H1 (cell line): ENCODE results near the gene ALK. TPM values are rescaled to one million over a fixed set of nuclear protein-coding genes. Genes with fewer than 3 reads are reported as not detected.

Experiments used
- CTCF ChIA-PET: fragments of 300-600 bp; sonication (Branson Sonifier 250); formaldehyde crosslinking; loops from one replicate; lab custom pipeline; 2021; ENCODE audit not compliant: partially characterized antibody; lab: Charles Lee
- POLR2A ChIA-PET: fragments of 300-600 bp; sonication (Branson Sonifier 250); formaldehyde crosslinking; loops from one replicate; lab custom pipeline; 2021; ENCODE audit warnings: inconsistent platforms; ENCODE audit not compliant: partially characterized antibody; lab: Charles Lee
- DNase-seq, 2 experiments: peaks; one replicate each; pipeline versions ENCODE4 v3.0.0 to v3.0.0-alpha.2; 2010 to 2022; ENCODE audit warnings: low spot score in 2 of 2, low read depth in 1 of 2, mixed read lengths in 1 of 2
- FAIRE-seq: peaks from 2 replicates; lab custom pipeline; 2011; peaks lifted over from hg19 to GRCh38; lab: Jason Lieb, UNC
- H2AFZ ChIP-seq: 2 replicates; pipeline ENCODE4 v1.8.1; 2012; ENCODE audit warnings: low read length, inconsistent platforms
- H2AK5ac ChIP-seq: 2 replicates; pipeline ENCODE4 v1.6.1; 2013; ENCODE audit warnings: low read depth, low read length
- H2BK120ac ChIP-seq: replicated peaks from 2 replicates; pipeline ENCODE3; 2013; ENCODE audit warnings: low read depth, low read length, inconsistent platforms
- H2BK12ac ChIP-seq: 2 replicates; pipeline ENCODE4 v1.6.1; 2013; ENCODE audit warnings: low read depth, low read length
- H2BK15ac ChIP-seq: 2 replicates; pipeline ENCODE4 v1.6.1; 2013; ENCODE audit warnings: low read length
- H2BK20ac ChIP-seq: 2 replicates; pipeline ENCODE4 v1.6.1; 2013; ENCODE audit warnings: low read length
- H2BK5ac ChIP-seq: 2 replicates; pipeline ENCODE4 v1.6.1; 2013; ENCODE audit warnings: low read depth, low read length
- H3K14ac ChIP-seq: 2 replicates; pipeline ENCODE4 v1.6.1; 2013; ENCODE audit warnings: inconsistent platforms; ENCODE audit not compliant: insufficient read length
- H3K18ac ChIP-seq: 2 replicates; pipeline ENCODE4 v1.6.1; 2013; ENCODE audit warnings: low read length; ENCODE audit errors: extremely low read depth
- H3K23ac ChIP-seq: 2 replicates; pipeline ENCODE4 v1.6.1; 2013; ENCODE audit warnings: inconsistent platforms; ENCODE audit not compliant: insufficient read length
- H3K23me2 ChIP-seq: 2 replicates; pipeline ENCODE4 v1.6.1; 2013; ENCODE audit warnings: low read depth, low read length
- H3K27ac ChIP-seq: 2 replicates; pipeline ENCODE4 v1.6.1; 2011; ENCODE audit warnings: low read depth, low read length, inconsistent platforms
- H3K27me3 ChIP-seq, 4 experiments: replicated peaks in 1 of 4; 1 replicate in 1 of 4; 2 replicates in 3 of 4; pipeline versions ENCODE4 v1.6.1 to v1.8.1; 2011 to 2013; ENCODE audit warnings: low read length in 3 of 4, mild to moderate bottlenecking in 3 of 4, inconsistent platforms in 2 of 4, mixed read lengths in 2 of 4, moderate library complexity in 1 of 4; ENCODE audit not compliant: control insufficient read depth in 3 of 4, insufficient read depth in 3 of 4; ENCODE audit errors: extremely low read depth in 1 of 4
- H3K36me3 ChIP-seq, 4 experiments: 2 replicates each; pipeline versions ENCODE4 v1.6.1 to v1.8.1; 2011 to 2013; ENCODE audit warnings: mild to moderate bottlenecking in 4 of 4, low read length in 3 of 4, moderate library complexity in 2 of 4, control low read depth in 1 of 4, inconsistent platforms in 1 of 4; ENCODE audit not compliant: insufficient read depth in 4 of 4, control insufficient read depth in 2 of 4
- H3K4ac ChIP-seq: replicated peaks from 2 replicates; pipeline ENCODE3; 2013; ENCODE audit warnings: low read length, low read depth, mixed read lengths, inconsistent platforms; ENCODE audit not compliant: insufficient read length
- H3K4me1 ChIP-seq, 4 experiments: replicated peaks in 1 of 4; 1 replicate in 1 of 4; 2 replicates in 3 of 4; pipeline versions ENCODE4 v1.6.1 to v1.8.1; 2011 to 2013; ENCODE audit warnings: low read length in 3 of 4, inconsistent platforms in 2 of 4, mixed read lengths in 1 of 4; ENCODE audit not compliant: insufficient read depth in 4 of 4, control insufficient read depth in 3 of 4
- H3K4me2 ChIP-seq, 2 experiments: 2 replicates each; pipeline versions ENCODE4 v1.6.1 to v1.8.1; 2011 to 2013; ENCODE audit warnings: low read depth in 2 of 2, low read length in 2 of 2, control low read depth in 1 of 2, inconsistent platforms in 1 of 2, mild to moderate bottlenecking in 1 of 2; ENCODE audit not compliant: insufficient read depth in 1 of 2
- H3K4me3 ChIP-seq, 4 experiments: fragments of 200-600, 300-600 bp in 1 of 4; sonication (generic), shearing (Covaris generic), sonication (Bioruptor Twin) in 1 of 4; 2 replicates each; pipeline versions ENCODE4 v1.5.1 to v1.8.1; 2011 to 2016; ENCODE audit warnings: low read length in 4 of 4, low read depth in 3 of 4, control low read depth in 2 of 4, inconsistent platforms in 2 of 4, mild to moderate bottlenecking in 2 of 4, mixed read lengths in 1 of 4, moderate library complexity in 1 of 4; ENCODE audit not compliant: insufficient read depth in 2 of 4; ENCODE audit errors: extremely low read depth in 1 of 4
- H3K56ac ChIP-seq: replicated peaks from 2 replicates; pipeline ENCODE3; 2013; ENCODE audit warnings: low read depth, mild to moderate bottlenecking, mixed read lengths, low read length, inconsistent platforms; ENCODE audit not compliant: insufficient read length
- H3K79me1 ChIP-seq: 2 replicates; pipeline ENCODE4 v1.6.1; 2013; ENCODE audit warnings: low read depth, low read length, control low read depth
- H3K79me2 ChIP-seq, 2 experiments: 2 replicates each; pipeline versions ENCODE4 v1.6.1 to v1.8.1; 2012 to 2013; ENCODE audit warnings: low read length in 2 of 2, mild to moderate bottlenecking in 2 of 2, inconsistent platforms in 1 of 2; ENCODE audit not compliant: insufficient read depth in 2 of 2, control insufficient read depth in 1 of 2
- H3K9ac ChIP-seq, 4 experiments: replicated peaks in 1 of 4; 1 replicate in 1 of 4; 2 replicates in 3 of 4; pipeline versions ENCODE4 v1.6.1 to v1.8.1; 2011 to 2013; ENCODE audit warnings: low read depth in 3 of 4, low read length in 3 of 4, control low read depth in 2 of 4, mild to moderate bottlenecking in 2 of 4, moderate library complexity in 2 of 4, inconsistent platforms in 1 of 4; ENCODE audit errors: extremely low read depth in 1 of 4
- H3K9me3 ChIP-seq, 2 experiments: 2 replicates each; pipeline versions ENCODE4 v1.6.1 to v1.8.1; 2012 to 2013; ENCODE audit warnings: mild to moderate bottlenecking in 2 of 2, moderate library complexity in 2 of 2, control low read depth in 1 of 2, inconsistent platforms in 1 of 2, low read depth in 1 of 2, low read length in 1 of 2, mixed read lengths in 1 of 2; ENCODE audit not compliant: insufficient read depth in 2 of 2
- H4K20me1 ChIP-seq, 2 experiments: replicated peaks in 1 of 2; 2 replicates each; pipeline versions ENCODE3 to v1.8.1; 2011 to 2013; ENCODE audit warnings: inconsistent platforms in 2 of 2, low read length in 2 of 2, mild to moderate bottlenecking in 1 of 2; ENCODE audit not compliant: insufficient read depth in 2 of 2, control insufficient read depth in 1 of 2
- H4K5ac ChIP-seq: 2 replicates; pipeline ENCODE4 v1.6.1; 2013; ENCODE audit warnings: low read length, low read depth, mixed read lengths, inconsistent platforms; ENCODE audit not compliant: insufficient read length
- H4K8ac ChIP-seq: 2 replicates; pipeline ENCODE4 v1.8.0; 2013; ENCODE audit warnings: mild to moderate bottlenecking, moderate library complexity, low read length, inconsistent platforms; ENCODE audit not compliant: insufficient read depth; ENCODE audit errors: extremely low read depth
- H4K91ac ChIP-seq: replicated peaks from 2 replicates; pipeline ENCODE3; 2013; ENCODE audit warnings: low read length, mixed read lengths, inconsistent platforms; ENCODE audit not compliant: insufficient read length
- CHD2 ChIP-seq: IDR thresholded peaks from 2 replicates; pipeline ENCODE4 v1.6.1; 2012; ENCODE audit warnings: low read length, improper control_type of control experiment
- EZH2 ChIP-seq: fragments of 200-600 bp; sonication (generic); IDR thresholded peaks from 2 replicates; pipeline ENCODE4 v1.7.1; 2012; ENCODE audit warnings: low read depth, mild to moderate bottlenecking, moderate library complexity, low read length, inconsistent platforms; ENCODE audit not compliant: severe bottlenecking
- HDAC6 ChIP-seq: IDR thresholded peaks from one replicate; pipeline ENCODE4 v1.7.1; 2012; ENCODE audit warnings: low read depth, mild to moderate bottlenecking, inconsistent platforms, low read length, moderate library complexity
- KDM1A ChIP-seq: fragments of 200-600, 300-600 bp; sonication (generic); IDR thresholded peaks from 2 replicates; pipeline ENCODE4 v1.7.1; 2016; ENCODE audit warnings: mild to moderate bottlenecking, low read length, borderline replicate concordance
- KDM4A ChIP-seq: IDR thresholded peaks from one replicate; pipeline ENCODE4 v1.7.1; 2012; ENCODE audit warnings: low read depth, mild to moderate bottlenecking, moderate library complexity, low read length, inconsistent platforms; ENCODE audit not compliant: severe bottlenecking
- RAD21 ChIP-seq, 2 experiments: IDR thresholded peaks in 1 of 2; conservative IDR thresholded peaks in 1 of 2; 2 replicates each; pipeline ENCODE4 v1.6.1; 2011; ENCODE audit warnings: low read depth in 2 of 2, low read length in 2 of 2, improper control_type of control experiment in 1 of 2, inconsistent platforms in 1 of 2, mild to moderate bottlenecking in 1 of 2, moderate library complexity in 1 of 2
- RNF2 ChIP-seq: fragments of 200-900, 300-1000 bp; sonication (generic); IDR thresholded peaks from 2 replicates; pipeline ENCODE4 v1.7.1; 2016; ENCODE audit warnings: borderline replicate concordance, low read depth, mild to moderate bottlenecking, antibody characterized with exemption, low read length; ENCODE audit not compliant: poor library complexity, severe bottlenecking; ENCODE audit errors: missing control alignments
- RXRA ChIP-seq: IDR thresholded peaks from 2 replicates; pipeline ENCODE4 v1.6.1; 2011; ENCODE audit warnings: low read depth, mild to moderate bottlenecking, low read length, moderate library complexity; ENCODE audit not compliant: insufficient read depth
- SAP30 ChIP-seq: fragments of 300-600 bp; sonication (generic); IDR thresholded peaks from 2 replicates; pipeline ENCODE4 v1.7.1; 2012; ENCODE audit warnings: low read length, moderate library complexity, mild to moderate bottlenecking, inconsistent platforms; ENCODE audit not compliant: insufficient read depth, insufficient replicate concordance
- TCF12 ChIP-seq: IDR thresholded peaks from 2 replicates; pipeline ENCODE4 v1.6.1; 2011; ENCODE audit warnings: low read depth, mild to moderate bottlenecking, low read length
- ZNF274 ChIP-seq: IDR thresholded peaks from 2 replicates; pipeline ENCODE4 v1.7.0; 2012; ENCODE audit warnings: low read length, borderline replicate concordance; ENCODE audit errors: extremely low read depth
- WGBS, 2 experiments: shearing (Covaris generic) in 1 of 2; methylation state at CpG; one replicate each; pipeline versions ENCODE4 v1.1.6 to v1.1.7; 2013 to 2015; ENCODE audit warnings: low lambda C conversion rate in 2 of 2, mixed read lengths in 2 of 2, inconsistent platforms in 1 of 2, low coverage in 1 of 2, missing lambda C conversion rate in 1 of 2; ENCODE audit not compliant: insufficient replicate concordance in 2 of 2, insufficient coverage in 1 of 2, insufficient read length in 1 of 2; ENCODE audit errors: extremely low coverage in 1 of 2, missing lambda C conversion rate in 1 of 2; 5-methylcytosine and 5-hydroxymethylcytosine counted together
- polyA plus RNA-seq, 7 experiments: library from polyadenylated mRNA; depleted of rRNA in 3 of 7; stranded (reverse) in 5 of 7; unstranded in 2 of 7; fragments of >200 nt in 5 of 7; fragments of 200-250 nt in 2 of 7; gene quantifications; 1 replicate in 5 of 7; 2 replicates in 1 of 7; 4 replicates in 1 of 7; pipeline versions ENCODE4 v1.2.1 to v1.2.3, GENCODE V29; 2011 to 2013; ENCODE audit warnings: missing spikeins in 2 of 7, mixed read lengths in 2 of 7
- total RNA-seq: library from RNA; stranded (reverse); fragmentation: NEBNext Ultra II Directional; extraction: Animal tissue kit (Norgen Biotek cat#: 25700); gene quantifications from 2 replicates; pipeline ENCODE4 v1.2.1, GENCODE V29; 2021
- TF ChIP-seq, protein P1 (sequence below): IDR thresholded peaks from 2 replicates; pipeline ENCODE4 v1.6.1; 2012; ENCODE audit warnings: inconsistent platforms

The ALK gene
- total and polyA plus RNA-seq, 2 of the 8 experiments (the other 6 are each of a cell fraction or from before 2014, with no cell fraction given) = 0.02 to 0.09 TPM

- Histone ChIP-seq H4K91ac (no peak overlapping the region), H3K23ac (no peak overlapping the region), H2BK12ac (no peak overlapping the region), H2BK20ac (no peak overlapping the region), H3K4me3 (no peak overlapping the region), H3K27me3 (no peaks in the 10 kb centered on the region), H3K36me3 (no peaks in the 10 kb centered on the region), H2AK5ac (no peak overlapping the region), H3K56ac (no peak overlapping the region), H3K4me2 (no peak overlapping the region), H2BK15ac (no peak overlapping the region), H4K20me1 (no peaks in the 10 kb centered on the region), H3K4me1 (no peaks in the 10 kb centered on the region), H3K14ac (no peak overlapping the region), H3K9me3 (no peaks in the 10 kb centered on the region), H3K79me1 (no peaks in the 10 kb centered on the region), H4K8ac (no peak overlapping the region), H2BK120ac (no peak overlapping the region), H3K27ac (no peak overlapping the region), H3K79me2 (no peaks in the 10 kb centered on the region), H2BK5ac (no peak overlapping the region), H3K9ac (no peak overlapping the region), H3K23me2 (no peaks in the 10 kb centered on the region; the same call in 1 of the 2 replicates), H2AFZ (no peak overlapping the region), H3K18ac (no peak overlapping the region), H4K5ac (no peak overlapping the region), H3K4ac (no peak overlapping the region)
- 90% methylated on average over 3 of the region's 3 CpGs; no CpG with 5 or more reads in 1 of the 2 experiments for WGBS, 2 experiments
- FAIRE-seq (no peak), DNase-seq (no peak)
- CTCF ChIA-PET = interaction anchor here (1.1 to 1.6 kb wide), 2 partner anchors 36 to 234 kb away, joined by 5 to 7 read pairs; no protein-coding TSS in a partner anchor
- POLR2A ChIA-PET = no interaction called here
- TF ChIP-seq KDM4A (no peak), SAP30 (no peak), EZH2 (no peak), TCF12 (no peak), KDM1A (no peak), HDAC6 (no peak), RAD21 (IDR thresholded peaks at IDR 0.05 in 1 of 2, conservative IDR thresholded peaks at IDR 0.05 in 1 of 2; ENCODE audit: low read depth in 2 of 2, low read length in 2 of 2) (no peak), RXRA (no peak), RNF2 (no peak), ZNF274 (no peak), CHD2 (no peak)
- TF ChIP-seq, protein P1, sequence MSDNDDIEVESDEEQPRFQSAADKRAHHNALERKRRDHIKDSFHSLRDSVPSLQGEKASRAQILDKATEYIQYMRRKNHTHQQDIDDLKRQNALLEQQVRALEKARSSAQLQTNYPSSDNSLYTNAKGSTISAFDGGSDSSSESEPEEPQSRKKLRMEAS = no peak
- TF ChIP-seq, all 59 proteins: peak for 0
These were observed 728.9 kb downstream of the ALK start for GRCh38 chr2:29192526-29192925.
